SK-N-SH (cell line): ENCODE data around the gene CD207. TPM values are rescaled to one million over a fixed set of nuclear protein-coding genes. Genes with fewer than 3 reads are reported as not detected.

Experiments
- CTCF ChIA-PET: fragments of 300-600, 350-600 bp; formaldehyde crosslinking; extraction: SDS; loops from one replicate; lab custom pipeline; 2021; lab: Yijun Ruan, JAX
- POLR2A ChIA-PET: fragments of 350-600 bp; sonication (Branson Sonifier 250); formaldehyde crosslinking; extraction: SDS; loops from one replicate; lab custom pipeline; 2020; ENCODE audit warnings: antibody characterized with exemption, inconsistent platforms; lab: Yijun Ruan, JAX
- DNase-seq: peaks from one replicate; pipeline ENCODE4 v3.0.0; 2012
- H2AFZ ChIP-seq: fragments of 200-600 bp; sonication (generic); 2 replicates; pipeline ENCODE4 v1.8.1; 2016; ENCODE audit warnings: antibody characterized with exemption, mild to moderate bottlenecking, low read depth
- H3F3A ChIP-seq: fragments of 200-600 bp; sonication (generic); replicated peaks from 2 replicates; pipeline ENCODE3; 2016; ENCODE audit warnings: antibody characterized with exemption, mild to moderate bottlenecking; ENCODE audit not compliant: insufficient read depth
- H3K27ac ChIP-seq, 2 experiments: fragments of 200-500 bp in 1 of 2; fragments of 200-600 bp in 1 of 2; sonication (Bioruptor generic) in 1 of 2; sonication (generic), shearing (Covaris generic) in 1 of 2; 2 replicates each; pipeline versions ENCODE4 v1.5.1 to v1.6.1; 2014 to 2016; ENCODE audit warnings: low read depth in 2 of 2, inconsistent platforms in 1 of 2, low read length in 1 of 2, mild to moderate bottlenecking in 1 of 2, mixed read lengths in 1 of 2
- H3K27me3 ChIP-seq: fragments of 200-600 bp; sonication (generic), shearing (Covaris generic); 2 replicates; pipeline ENCODE4 v1.6.1; 2016; ENCODE audit warnings: mixed run types; ENCODE audit not compliant: insufficient read depth
- H3K36me3 ChIP-seq, 2 experiments: fragments of 200-500 bp in 1 of 2; fragments of 200-600 bp in 1 of 2; sonication (Bioruptor generic) in 1 of 2; sonication (generic) in 1 of 2; replicated peaks in 1 of 2; 2 replicates each; pipeline versions ENCODE3 to v1.5.1; 2014 to 2016; ENCODE audit warnings: low read length in 1 of 2, mild to moderate bottlenecking in 1 of 2; ENCODE audit not compliant: insufficient read depth in 2 of 2, control insufficient read depth in 1 of 2
- H3K4me1 ChIP-seq, 2 experiments: fragments of 200-500 bp in 1 of 2; fragments of 200-600 bp in 1 of 2; sonication (Bioruptor generic) in 1 of 2; sonication (generic), shearing (Covaris generic) in 1 of 2; 2 replicates each; pipeline versions ENCODE4 v1.5.1 to v1.6.1; 2014 to 2016; ENCODE audit warnings: low read depth in 1 of 2, low read length in 1 of 2, mixed run types in 1 of 2; ENCODE audit not compliant: insufficient read depth in 2 of 2, control insufficient read depth in 1 of 2
- H3K4me2 ChIP-seq: fragments of 200-600 bp; sonication (generic), shearing (Covaris generic); 2 replicates; pipeline ENCODE4 v1.6.1; 2017; ENCODE audit warnings: mixed run types
- H3K4me3 ChIP-seq, 2 experiments: fragments of 200-500 bp in 1 of 2; fragments of 200-600 bp in 1 of 2; sonication (Bioruptor generic) in 1 of 2; sonication (generic), shearing (Covaris generic) in 1 of 2; 2 replicates each; pipeline versions ENCODE4 v1.5.1 to v1.8.1; 2014 to 2016; ENCODE audit warnings: low read depth in 2 of 2, inconsistent platforms in 1 of 2, low read length in 1 of 2, mild to moderate bottlenecking in 1 of 2, mixed read lengths in 1 of 2, moderate library complexity in 1 of 2
- H3K79me2 ChIP-seq: fragments of 200-600 bp; sonication (generic); 2 replicates; pipeline ENCODE4 v1.8.1; 2017; ENCODE audit warnings: mild to moderate bottlenecking; ENCODE audit not compliant: insufficient read depth
- H3K9ac ChIP-seq: fragments of 200-600 bp; sonication (generic); 2 replicates; pipeline ENCODE4 v1.6.1; 2017; ENCODE audit warnings: mixed run types
- H3K9me2 ChIP-seq: fragments of 200-600 bp; sonication (generic); 2 replicates; pipeline ENCODE4 v1.6.1; 2017; ENCODE audit warnings: mixed run types
- H3K9me3 ChIP-seq: fragments of 200-600 bp; sonication (generic); 2 replicates; pipeline ENCODE4 v1.6.1; 2017; ENCODE audit warnings: mixed run types, mild to moderate bottlenecking, moderate library complexity
- H4K20me1 ChIP-seq: fragments of 200-600 bp; sonication (generic); 2 replicates; pipeline ENCODE4 v1.6.1; 2017; ENCODE audit warnings: mild to moderate bottlenecking, mixed run types; ENCODE audit not compliant: insufficient read depth
- CHD2 ChIP-seq: fragments of 150-350 bp; IDR thresholded peaks from 2 replicates; pipeline ENCODE4 v1.6.1; 2018; ENCODE audit warnings: low read length; ENCODE audit not compliant: partially characterized antibody
- ELF1 ChIP-seq: IDR thresholded peaks from 2 replicates; pipeline ENCODE4 v1.4.0; 2012
- EP300 ChIP-seq, 2 experiments: IDR thresholded peaks; 2 replicates each; pipeline versions ENCODE4 v1.4.0 to v1.6.1; 2012; ENCODE audit warnings: borderline replicate concordance in 1 of 2, low read depth in 1 of 2, low read length in 1 of 2
- FOXM1 ChIP-seq: IDR thresholded peaks from 2 replicates; pipeline ENCODE4 v1.4.0; 2012; ENCODE audit warnings: low read depth, mild to moderate bottlenecking
- MEF2A ChIP-seq: IDR thresholded peaks from 2 replicates; pipeline ENCODE4 v1.4.0; 2012; ENCODE audit warnings: low read depth, borderline replicate concordance
- NRF1 ChIP-seq: IDR thresholded peaks from 2 replicates; pipeline ENCODE4 v1.6.1; 2012; ENCODE audit warnings: low read depth, mild to moderate bottlenecking, low read length
- POLR2AphosphoS5 ChIP-seq: IDR thresholded peaks from 2 replicates; pipeline ENCODE4 v1.6.1; 2012; ENCODE audit warnings: low read depth, low read length
- RFX5 ChIP-seq: IDR thresholded peaks from 2 replicates; pipeline ENCODE4 v1.6.1; 2012; ENCODE audit warnings: mild to moderate bottlenecking, improper control_type of control experiment, low read length
- WGBS: methylation state at CpG from one replicate; pipeline ENCODE4 v1.1.6; 2017; ENCODE audit warnings: low lambda C conversion rate; 5-methylcytosine and 5-hydroxymethylcytosine counted together
- polyA plus RNA-seq, 3 experiments: library from polyadenylated mRNA; depleted of rRNA; stranded (reverse); fragments of >200 nt; gene quantifications; 2 replicates each; pipeline ENCODE4 v1.2.3, GENCODE V29; 2012
- TF ChIP-seq, protein P1 (sequence below): IDR thresholded peaks from 2 replicates; pipeline ENCODE4 v1.6.1; 2012; ENCODE audit warnings: mild to moderate bottlenecking, low read depth, low read length, moderate library complexity
- TF ChIP-seq, protein P2 (sequence below): IDR thresholded peaks from 2 replicates; pipeline ENCODE4 v1.4.0; 2012; ENCODE audit warnings: low read depth, borderline replicate concordance
- TF ChIP-seq, protein P3 (sequence below): IDR thresholded peaks from 2 replicates; pipeline ENCODE4; 2012

The CD207 gene
- polyA plus RNA-seq, 1 of the 3 experiments (the other 2 are of a cell fraction), result 0.33 TPM

- Histone ChIP-seq H3K36me3 (no peaks in the 10 kb centered on the region), H3K4me3 (no peak overlapping the region), H3K27me3 (no peaks in the 10 kb centered on the region; the same call in none of the 2 replicates), H3K4me1 (no peaks in the 10 kb centered on the region; a peak in 1 of 4 replicates), H4K20me1 (no peaks in the 10 kb centered on the region), H3F3A (no peaks in the 10 kb centered on the region), H3K9ac (no peak overlapping the region), H3K79me2 (no peaks in the 10 kb centered on the region), H3K27ac (no peak overlapping the region), H2AFZ (no peak overlapping the region), H3K4me2 (no peak overlapping the region), H3K9me3 (no peaks in the 10 kb centered on the region), H3K9me2 (no peaks in the 10 kb centered on the region)
- ChIA-PET CTCF (interaction anchor here (0.9 to 1.3 kb wide), 3 partner anchors 27 to 144 kb away, joined by 3 to 5 read pairs (median 3); partner anchors contain the start of gene FIGLA), POLR2A (no interaction called here)
- DNase-seq, result no peak
- WGBS, result 25% methylated on average over 5 of the region's 5 CpGs
- TF ChIP-seq RFX5 (no peak), FOXM1 (no peak), CHD2 (no peak), NRF1 (no peak), MEF2A (no peak), ELF1 (no peak), POLR2AphosphoS5 (no peak), EP300 (IDR thresholded peaks at IDR 0.05; ENCODE audit: borderline replicate concordance in 1 of 2, low read depth in 1 of 2, low read length in 1 of 2) (no peak)
- TF ChIP-seq, protein P1, sequence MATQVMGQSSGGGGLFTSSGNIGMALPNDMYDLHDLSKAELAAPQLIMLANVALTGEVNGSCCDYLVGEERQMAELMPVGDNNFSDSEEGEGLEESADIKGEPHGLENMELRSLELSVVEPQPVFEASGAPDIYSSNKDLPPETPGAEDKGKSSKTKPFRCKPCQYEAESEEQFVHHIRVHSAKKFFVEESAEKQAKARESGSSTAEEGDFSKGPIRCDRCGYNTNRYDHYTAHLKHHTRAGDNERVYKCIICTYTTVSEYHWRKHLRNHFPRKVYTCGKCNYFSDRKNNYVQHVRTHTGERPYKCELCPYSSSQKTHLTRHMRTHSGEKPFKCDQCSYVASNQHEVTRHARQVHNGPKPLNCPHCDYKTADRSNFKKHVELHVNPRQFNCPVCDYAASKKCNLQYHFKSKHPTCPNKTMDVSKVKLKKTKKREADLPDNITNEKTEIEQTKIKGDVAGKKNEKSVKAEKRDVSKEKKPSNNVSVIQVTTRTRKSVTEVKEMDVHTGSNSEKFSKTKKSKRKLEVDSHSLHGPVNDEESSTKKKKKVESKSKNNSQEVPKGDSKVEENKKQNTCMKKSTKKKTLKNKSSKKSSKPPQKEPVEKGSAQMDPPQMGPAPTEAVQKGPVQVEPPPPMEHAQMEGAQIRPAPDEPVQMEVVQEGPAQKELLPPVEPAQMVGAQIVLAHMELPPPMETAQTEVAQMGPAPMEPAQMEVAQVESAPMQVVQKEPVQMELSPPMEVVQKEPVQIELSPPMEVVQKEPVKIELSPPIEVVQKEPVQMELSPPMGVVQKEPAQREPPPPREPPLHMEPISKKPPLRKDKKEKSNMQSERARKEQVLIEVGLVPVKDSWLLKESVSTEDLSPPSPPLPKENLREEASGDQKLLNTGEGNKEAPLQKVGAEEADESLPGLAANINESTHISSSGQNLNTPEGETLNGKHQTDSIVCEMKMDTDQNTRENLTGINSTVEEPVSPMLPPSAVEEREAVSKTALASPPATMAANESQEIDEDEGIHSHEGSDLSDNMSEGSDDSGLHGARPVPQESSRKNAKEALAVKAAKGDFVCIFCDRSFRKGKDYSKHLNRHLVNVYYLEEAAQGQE, result no peak
- TF ChIP-seq, protein P2, sequence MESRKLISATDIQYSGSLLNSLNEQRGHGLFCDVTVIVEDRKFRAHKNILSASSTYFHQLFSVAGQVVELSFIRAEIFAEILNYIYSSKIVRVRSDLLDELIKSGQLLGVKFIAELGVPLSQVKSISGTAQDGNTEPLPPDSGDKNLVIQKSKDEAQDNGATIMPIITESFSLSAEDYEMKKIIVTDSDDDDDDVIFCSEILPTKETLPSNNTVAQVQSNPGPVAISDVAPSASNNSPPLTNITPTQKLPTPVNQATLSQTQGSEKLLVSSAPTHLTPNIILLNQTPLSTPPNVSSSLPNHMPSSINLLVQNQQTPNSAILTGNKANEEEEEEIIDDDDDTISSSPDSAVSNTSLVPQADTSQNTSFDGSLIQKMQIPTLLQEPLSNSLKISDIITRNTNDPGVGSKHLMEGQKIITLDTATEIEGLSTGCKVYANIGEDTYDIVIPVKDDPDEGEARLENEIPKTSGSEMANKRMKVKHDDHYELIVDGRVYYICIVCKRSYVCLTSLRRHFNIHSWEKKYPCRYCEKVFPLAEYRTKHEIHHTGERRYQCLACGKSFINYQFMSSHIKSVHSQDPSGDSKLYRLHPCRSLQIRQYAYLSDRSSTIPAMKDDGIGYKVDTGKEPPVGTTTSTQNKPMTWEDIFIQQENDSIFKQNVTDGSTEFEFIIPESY, result no peak
- TF ChIP-seq, protein P3, sequence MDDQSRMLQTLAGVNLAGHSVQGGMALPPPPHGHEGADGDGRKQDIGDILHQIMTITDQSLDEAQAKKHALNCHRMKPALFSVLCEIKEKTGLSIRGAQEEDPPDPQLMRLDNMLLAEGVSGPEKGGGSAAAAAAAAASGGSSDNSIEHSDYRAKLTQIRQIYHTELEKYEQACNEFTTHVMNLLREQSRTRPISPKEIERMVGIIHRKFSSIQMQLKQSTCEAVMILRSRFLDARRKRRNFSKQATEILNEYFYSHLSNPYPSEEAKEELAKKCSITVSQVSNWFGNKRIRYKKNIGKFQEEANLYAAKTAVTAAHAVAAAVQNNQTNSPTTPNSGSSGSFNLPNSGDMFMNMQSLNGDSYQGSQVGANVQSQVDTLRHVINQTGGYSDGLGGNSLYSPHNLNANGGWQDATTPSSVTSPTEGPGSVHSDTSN, result no peak
These were observed 18.9 kb downstream of the CD207 start for GRCh38 chr2:70816726-70817125.
